ENCODE results near the gene NPY2R.

Gene NPY2R

GRCh38 chr4:155249016-155249566, 40.7 kb downstream of the NPY2R start:
- Histone ChIP-seq H3K27me3 (ENCODE audit: control insufficient read depth in 1 of 2, insufficient read depth in 2 of 2, low read length in 2 of 2) (no peaks in the 10 kb centered on the region), H3K9ac (ENCODE audit: low read length) (no peak overlapping the region), H3K9me3 (ENCODE audit: low read length) (no peaks in the 10 kb centered on the region), H3K36me3 (ENCODE audit: insufficient read depth, low read length) (no peaks in the 10 kb centered on the region), H3K4me1 (ENCODE audit: insufficient read depth, low read length) (no peaks in the 10 kb centered on the region), H3K27ac (ENCODE audit: low read depth, low read length) (no peak overlapping the region), H3K4me3 (ENCODE audit: low read depth in 1 of 2, low read length in 2 of 2) (no peak overlapping the region)

- Histone ChIP-seq H3K36me3 (ENCODE audit: insufficient read depth, low read length) (no peaks in the 10 kb centered on the region), H3K27ac (ENCODE audit: low read depth, low read length) (no peak overlapping the region), H3K4me1 (ENCODE audit: insufficient read depth, low read length) (no peaks in the 10 kb centered on the region), H3K4me3 (ENCODE audit: low read depth in 1 of 2, low read length in 2 of 2) (no peak overlapping the region), H3K9ac (ENCODE audit: low read length) (no peak overlapping the region), H3K27me3 (ENCODE audit: control insufficient read depth in 1 of 2, insufficient read depth in 2 of 2, low read length in 2 of 2) (no peaks in the 10 kb centered on the region), H3K9me3 (ENCODE audit: low read length) (no peaks in the 10 kb centered on the region)
These were observed 43.9 kb downstream of the NPY2R start for GRCh38 chr4:155252327-155252726.

- Histone ChIP-seq H3K36me3 (ENCODE audit: insufficient read depth, low read length) (no peaks in the 10 kb centered on the region), H3K4me1 (ENCODE audit: insufficient read depth, low read length) (no peaks in the 10 kb centered on the region)
These were observed 55.0 kb downstream of the NPY2R start for GRCh38 chr4:155263480-155263879.

GRCh38 chr4:155265113-155265512, 56.7 kb downstream of the NPY2R start:
- H3K4me1 ChIP-seq (ENCODE audit: insufficient read depth, low read length) = no peaks in the 10 kb centered on the region
- H3K27ac ChIP-seq (ENCODE audit: low read depth, low read length) = no peak overlapping the region
- H3K9ac ChIP-seq (ENCODE audit: low read length) = no peak overlapping the region
- H3K36me3 ChIP-seq (ENCODE audit: insufficient read depth, low read length) = no peaks in the 10 kb centered on the region
- no peaks in the 10 kb centered on the region for H3K9me3 ChIP-seq (ENCODE audit: low read length)
- no peaks in the 10 kb centered on the region for H3K27me3 ChIP-seq (ENCODE audit: control insufficient read depth in 1 of 2, insufficient read depth in 2 of 2, low read length in 2 of 2)
- no peak overlapping the region for H3K4me3 ChIP-seq (ENCODE audit: low read depth in 1 of 2, low read length in 2 of 2)

More at GRCh38 chr4:155263480-155263879, 55.0 kb downstream of the NPY2R start:
- Histone ChIP-seq H3K4me3 (ENCODE audit: low read depth in 1 of 2, low read length in 2 of 2) (no peak overlapping the region), H3K27me3 (ENCODE audit: control insufficient read depth in 1 of 2, insufficient read depth in 2 of 2, low read length in 2 of 2) (no peaks in the 10 kb centered on the region), H3K9me3 (ENCODE audit: low read length) (no peaks in the 10 kb centered on the region), H3K9ac (ENCODE audit: low read length) (no peak overlapping the region), H3K27ac (ENCODE audit: low read depth, low read length) (no peak overlapping the region)
